Memory B cell (primary cell): ENCODE data around the gene THADA.
"Not testable (repeated sequence)": the region's sequence is repeated elsewhere in the genome, so short reads cannot be mapped to it uniquely, and the experiment has no call there.

Experiments used
- ATAC-seq: fragments of 150-1000 bp; cut with Tn5 transposase; 2 replicates; pipeline ENCODE4 v1.10.0; 2021; ENCODE audit warnings: low read depth, mild to moderate bottlenecking, moderate library complexity
- DNase-seq, 2 donors: peaks; one replicate each; pipeline ENCODE4 v3.0.0; 2022; ENCODE audit warnings: low spot score in 2 of 2
- H3K27ac Mint-ChIP-seq: one replicate; pipeline ENCODE4 v1.8.0; 2022; ENCODE audit warnings: mild to moderate bottlenecking, moderate library complexity, mixed read lengths
- H3K27me3 Mint-ChIP-seq: one replicate; pipeline ENCODE4 v1.8.0; 2022; ENCODE audit warnings: mixed read lengths
- H3K36me3 Mint-ChIP-seq: one replicate; pipeline ENCODE4 v1.8.0; 2022; ENCODE audit warnings: mild to moderate bottlenecking, mixed read lengths
- H3K4me1 Mint-ChIP-seq: one replicate; pipeline ENCODE4 v1.8.0; 2022; ENCODE audit warnings: mixed read lengths
- H3K4me3 Mint-ChIP-seq: one replicate; pipeline ENCODE4 v1.8.0; 2022; ENCODE audit warnings: mild to moderate bottlenecking, moderate library complexity, mixed read lengths
- H3K9me3 Mint-ChIP-seq: one replicate; pipeline ENCODE4 v1.8.0; 2022; ENCODE audit warnings: mixed read lengths

Gene THADA

GRCh38 chr2:43452318-43452731, 143.5 kb downstream of the THADA start:
- DNase-seq = no peak
- Mint-ChIP-seq H3K4me1 (peaks cover 4% of the 10 kb centered on the region), H3K27ac (no peak overlapping the region), H3K4me3 (no peak overlapping the region), H3K36me3 (peaks cover 31% of the 10 kb centered on the region), H3K9me3 (peaks cover 3% of the 10 kb centered on the region), H3K27me3 (no peaks in the 10 kb centered on the region)
- ATAC-seq = no peak

- Mint-ChIP-seq H3K27me3 (no peaks in the 10 kb centered on the region), H3K4me3 (no peak overlapping the region), H3K9me3 (peaks cover 3% of the 10 kb centered on the region), H3K36me3 (peaks cover 38% of the 10 kb centered on the region), H3K27ac (no peak overlapping the region), H3K4me1 (peaks cover 5% of the 10 kb centered on the region)
- no peak for DNase-seq
- ATAC-seq = no peak
Observed at GRCh38 chr2:43450617-43451016, 145.2 kb downstream of the THADA start.

GRCh38 chr2:43448822-43449110, 147.1 kb downstream of the THADA start:
- Mint-ChIP-seq H3K27me3 (no peaks in the 10 kb centered on the region), H3K4me3 (no peak overlapping the region), H3K27ac (no peak overlapping the region), H3K9me3 (peaks cover 3% of the 10 kb centered on the region), H3K36me3 (peaks cover 36% of the 10 kb centered on the region), H3K4me1 (peaks cover 2% of the 10 kb centered on the region)
- DNase-seq (no peak), ATAC-seq (no peak)

DNA sequence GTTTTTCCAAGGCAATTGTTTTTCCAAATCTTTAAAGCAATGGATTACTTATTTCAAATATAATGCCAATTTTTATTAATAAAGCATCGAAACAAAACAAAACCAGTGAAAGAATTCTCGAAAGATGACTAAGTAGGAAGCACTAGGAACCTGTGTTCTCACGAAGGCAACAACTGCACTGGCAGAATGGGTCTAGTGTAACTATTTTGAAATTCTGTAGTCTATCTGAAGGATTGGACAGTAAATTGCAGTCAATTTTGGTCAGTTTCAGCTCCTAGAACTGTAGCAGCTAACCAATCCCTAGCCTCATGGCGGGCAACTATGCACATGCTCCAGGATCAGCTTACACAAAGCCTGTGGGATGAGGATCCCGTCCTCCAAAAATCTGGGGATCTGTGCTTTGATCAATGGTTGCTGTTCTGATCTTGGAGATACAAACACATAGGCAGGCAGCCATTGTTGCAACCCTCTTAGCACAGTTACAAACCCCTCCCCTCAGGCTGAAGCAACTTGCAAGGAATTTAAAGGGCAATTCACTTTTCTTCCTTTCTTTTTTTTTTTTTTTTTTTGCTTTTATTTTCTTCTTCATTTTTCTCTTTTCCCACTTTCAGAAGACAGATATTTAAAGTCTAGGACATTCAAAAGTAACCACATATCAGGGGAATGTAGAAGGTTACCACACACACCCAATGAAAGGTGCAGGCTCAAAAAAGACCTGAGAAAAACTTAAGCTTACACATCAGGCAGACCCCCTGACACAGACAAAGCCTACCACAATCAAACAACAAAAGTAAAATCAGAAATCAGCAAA, 147.6 kb downstream of the THADA start:
- Mint-ChIP-seq H3K9me3 (peaks cover 3% of the 10 kb centered on the region), H3K36me3 (peaks cover 36% of the 10 kb centered on the region), H3K27ac (no peak overlapping the region), H3K4me1 (peaks cover 2% of the 10 kb centered on the region), H3K4me3 (no peak overlapping the region), H3K27me3 (no peaks in the 10 kb centered on the region)
- ATAC-seq (no peak), DNase-seq (no peak)

GRCh38 chr2:43446755-43447154, 149.1 kb downstream of the THADA start:
- H3K36me3 Mint-ChIP-seq = peaks cover 40% of the 10 kb centered on the region
- not testable (repeated sequence) for ATAC-seq, H3K4me3 Mint-ChIP-seq, DNase-seq, H3K27me3 Mint-ChIP-seq, H3K9me3 Mint-ChIP-seq, H3K4me1 Mint-ChIP-seq, H3K27ac Mint-ChIP-seq

- peaks cover 2% of the 10 kb centered on the region for H3K4me1 Mint-ChIP-seq
- DNase-seq (no peak), ATAC-seq (no peak)
- H3K27ac Mint-ChIP-seq = no peak overlapping the region
- no peak overlapping the region for H3K4me3 Mint-ChIP-seq
- peaks cover 1% of the 10 kb centered on the region for H3K9me3 Mint-ChIP-seq
- H3K27me3 Mint-ChIP-seq = no peaks in the 10 kb centered on the region
- peaks cover 36% of the 10 kb centered on the region for H3K36me3 Mint-ChIP-seq
Observed at GRCh38 chr2:43445781-43446180, 150.1 kb downstream of the THADA start.

DNA sequence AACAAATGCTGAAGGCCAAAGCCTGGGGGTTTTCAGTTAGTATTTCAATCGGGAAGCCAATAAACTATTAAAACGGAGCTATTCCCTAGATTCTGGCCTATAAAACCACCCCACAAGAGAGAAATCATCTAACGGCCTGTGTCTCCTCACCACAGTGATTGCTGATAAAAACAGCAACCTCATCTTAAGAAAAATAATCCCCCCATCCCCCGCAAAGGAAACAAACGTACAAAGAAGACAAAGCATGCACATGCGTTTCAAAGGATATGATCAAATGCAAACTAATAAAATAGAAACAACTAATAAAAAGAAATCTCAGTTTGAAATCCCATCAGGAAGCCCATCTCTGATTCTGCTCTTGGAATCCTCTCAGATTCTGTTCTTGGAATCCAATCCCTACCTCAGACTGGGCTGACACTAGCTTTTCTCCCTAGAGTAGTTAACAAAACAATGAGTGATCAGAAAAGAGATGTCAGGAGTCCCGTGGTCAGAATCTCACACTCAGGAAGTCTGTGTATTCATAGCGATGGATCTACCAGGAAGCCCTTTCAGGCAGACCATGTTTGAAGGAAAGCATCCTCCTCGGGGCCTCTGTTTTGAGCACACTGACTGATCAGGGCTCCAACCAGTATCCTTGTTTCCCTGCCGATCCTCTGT, 150.7 kb downstream of the THADA start:
- no peak overlapping the region for H3K4me3 Mint-ChIP-seq
- H3K9me3 Mint-ChIP-seq = no peaks in the 10 kb centered on the region
- ATAC-seq = no peak
- H3K4me1 Mint-ChIP-seq = peaks cover 2% of the 10 kb centered on the region
- H3K27ac Mint-ChIP-seq = no peak overlapping the region
- DNase-seq = no peak
- peaks cover 33% of the 10 kb centered on the region for H3K36me3 Mint-ChIP-seq
- H3K27me3 Mint-ChIP-seq = no peaks in the 10 kb centered on the region

DNA sequence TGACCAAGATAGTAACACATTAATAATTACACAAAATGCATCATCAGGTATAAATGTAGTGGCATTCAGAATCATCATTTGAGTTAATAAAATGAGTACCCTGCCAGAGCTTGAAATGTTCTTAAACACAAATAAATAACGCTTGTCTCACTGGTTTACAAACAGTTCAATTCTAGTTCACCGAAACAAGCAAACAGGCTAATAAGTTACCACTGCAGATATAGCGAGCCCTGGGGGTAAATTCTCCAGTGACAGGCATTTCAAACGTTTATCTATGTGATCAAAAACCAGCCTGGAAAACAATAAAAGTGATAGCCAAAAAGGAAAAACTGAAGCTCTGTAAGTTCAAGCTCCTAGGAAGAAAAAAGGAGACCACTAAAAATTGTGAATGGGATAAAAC, 152.6 kb downstream of the THADA start:
- ATAC-seq (no peak), DNase-seq (no peak)
- Mint-ChIP-seq H3K27me3 (no peaks in the 10 kb centered on the region), H3K36me3 (peaks cover 24% of the 10 kb centered on the region), H3K4me1 (peaks cover 2% of the 10 kb centered on the region), H3K9me3 (no peaks in the 10 kb centered on the region), H3K4me3 (no peak overlapping the region), H3K27ac (no peak overlapping the region)

DNA sequence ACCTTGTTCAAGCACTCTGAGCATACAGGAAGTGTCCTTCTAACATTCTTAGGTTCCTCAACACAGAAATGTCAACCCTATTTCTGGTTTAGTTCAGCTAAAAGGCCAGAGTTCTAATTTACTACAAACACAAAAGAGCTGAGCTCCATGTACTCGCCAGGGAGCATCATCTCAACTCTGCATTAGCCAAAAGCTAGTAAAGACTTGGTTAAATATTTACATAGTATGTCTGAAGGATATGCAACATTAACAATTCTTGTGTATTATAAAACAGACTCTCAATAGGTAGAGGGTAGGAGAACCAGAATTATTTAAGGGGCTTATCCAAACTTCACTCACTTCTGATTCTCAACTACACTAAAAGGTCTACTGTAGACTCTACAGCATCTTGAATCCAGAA, 154.6 kb downstream of the THADA start:
- Mint-ChIP-seq H3K27me3 (no peaks in the 10 kb centered on the region), H3K4me3 (no peak overlapping the region), H3K9me3 (no peaks in the 10 kb centered on the region), H3K4me1 (peaks cover 2% of the 10 kb centered on the region), H3K27ac (no peak overlapping the region), H3K36me3 (peaks cover 19% of the 10 kb centered on the region)
- DNase-seq (no peak), ATAC-seq (no peak)

DNA sequence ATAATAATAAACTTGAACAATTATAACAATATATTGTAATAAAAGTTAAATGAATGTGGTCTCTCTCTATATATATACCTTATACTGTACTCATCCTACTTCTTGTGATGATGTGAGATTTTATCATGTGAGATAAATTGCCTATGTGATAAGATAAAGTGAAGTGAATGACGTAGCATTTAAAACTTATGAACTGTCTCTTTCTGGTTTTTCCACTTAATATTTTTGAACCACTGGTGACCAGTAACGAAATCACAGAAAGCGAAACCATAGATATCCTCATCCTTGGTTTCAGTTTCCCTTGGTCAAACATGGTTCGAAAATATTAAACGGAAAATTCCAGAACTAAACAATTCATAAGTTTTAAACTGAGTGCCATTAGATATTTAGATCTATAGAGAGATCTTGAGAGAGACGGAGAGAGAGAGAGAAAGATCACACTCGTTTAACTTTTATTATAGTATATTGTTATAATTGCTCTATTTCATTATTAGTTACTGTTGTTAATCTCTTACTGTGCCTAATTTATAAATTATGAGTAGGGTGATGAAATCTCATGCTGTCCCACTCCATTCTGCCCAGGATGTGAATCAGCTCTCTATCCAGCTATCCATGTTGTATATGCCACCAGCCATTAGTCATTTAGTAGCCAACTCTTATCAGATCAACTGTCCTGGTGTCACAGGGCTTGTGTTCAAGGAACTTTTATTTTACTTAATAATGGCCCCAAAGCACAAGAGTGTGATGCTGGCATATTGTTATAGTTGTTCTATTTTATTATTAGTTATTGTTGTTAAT, 156.8 kb downstream of the THADA start:
- H3K4me3 Mint-ChIP-seq = no peak overlapping the region
- H3K27me3 Mint-ChIP-seq = no peaks in the 10 kb centered on the region
- no peaks in the 10 kb centered on the region for H3K9me3 Mint-ChIP-seq
- H3K36me3 Mint-ChIP-seq = peaks cover 13% of the 10 kb centered on the region
- no peak overlapping the region for H3K27ac Mint-ChIP-seq
- H3K4me1 Mint-ChIP-seq = peaks cover 2% of the 10 kb centered on the region
- no peak for ATAC-seq
- no peak for DNase-seq

DNA sequence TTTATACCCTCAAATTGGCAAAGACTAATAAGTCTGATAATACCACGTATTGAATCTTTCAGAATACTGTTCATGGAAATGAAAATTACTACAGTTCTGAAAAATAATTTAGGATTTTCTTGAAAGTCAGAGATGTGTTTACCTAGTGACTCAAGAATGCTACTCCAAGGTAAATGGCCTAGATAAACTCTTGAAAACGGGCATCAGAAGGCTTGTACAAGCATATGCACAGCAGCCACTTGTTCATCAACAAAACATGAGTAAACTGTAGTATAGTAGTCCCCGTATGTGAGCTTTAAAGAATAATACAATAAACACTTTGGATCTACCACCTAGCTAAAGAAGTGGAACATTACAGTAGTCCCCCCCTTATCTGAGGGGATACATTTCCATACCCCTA, 157.5 kb downstream of the THADA start:
- Mint-ChIP-seq H3K9me3 (no peaks in the 10 kb centered on the region), H3K27me3 (no peaks in the 10 kb centered on the region), H3K36me3 (peaks cover 14% of the 10 kb centered on the region), H3K27ac (no peak overlapping the region), H3K4me3 (no peak overlapping the region), H3K4me1 (peaks cover 2% of the 10 kb centered on the region)
- DNase-seq (no peak), ATAC-seq (no peak)

GRCh38 chr2:43437363-43437762, 158.5 kb downstream of the THADA start:
- H3K36me3 Mint-ChIP-seq = peaks cover 11% of the 10 kb centered on the region
- peak overlapping the region; percentile 83 for H3K27ac Mint-ChIP-seq
- no peak for ATAC-seq
- peaks cover 2% of the 10 kb centered on the region for H3K4me1 Mint-ChIP-seq
- peaks cover 1% of the 10 kb centered on the region for H3K9me3 Mint-ChIP-seq
- H3K27me3 Mint-ChIP-seq = no peaks in the 10 kb centered on the region
- no peak for DNase-seq
- no peak overlapping the region for H3K4me3 Mint-ChIP-seq

DNA sequence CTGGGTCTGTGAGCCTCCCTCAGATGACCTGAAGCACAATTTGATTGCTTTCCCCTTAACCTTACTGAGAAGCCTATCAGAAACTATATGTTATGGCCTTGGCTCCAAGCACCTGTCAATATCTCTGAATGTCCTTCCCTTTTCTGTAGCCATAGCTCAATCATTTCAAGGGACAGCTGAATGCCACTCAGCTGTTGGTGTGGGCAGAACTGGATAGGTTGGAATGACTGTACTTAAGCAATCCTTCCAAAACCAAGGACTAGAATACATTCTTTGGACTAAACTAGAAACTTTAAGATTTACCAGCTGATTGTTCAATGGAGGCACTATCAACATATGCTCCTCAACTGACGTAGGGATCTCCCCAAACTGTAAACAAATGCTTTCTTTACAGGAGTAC, 159.4 kb downstream of the THADA start:
- DNase-seq = no peak
- no peak for ATAC-seq
- no peak overlapping the region for H3K27ac Mint-ChIP-seq
- no peak overlapping the region for H3K4me3 Mint-ChIP-seq
- H3K36me3 Mint-ChIP-seq = peaks cover 6% of the 10 kb centered on the region
- peaks cover 2% of the 10 kb centered on the region for H3K4me1 Mint-ChIP-seq
- no peaks in the 10 kb centered on the region for H3K27me3 Mint-ChIP-seq
- peaks cover 1% of the 10 kb centered on the region for H3K9me3 Mint-ChIP-seq

DNA sequence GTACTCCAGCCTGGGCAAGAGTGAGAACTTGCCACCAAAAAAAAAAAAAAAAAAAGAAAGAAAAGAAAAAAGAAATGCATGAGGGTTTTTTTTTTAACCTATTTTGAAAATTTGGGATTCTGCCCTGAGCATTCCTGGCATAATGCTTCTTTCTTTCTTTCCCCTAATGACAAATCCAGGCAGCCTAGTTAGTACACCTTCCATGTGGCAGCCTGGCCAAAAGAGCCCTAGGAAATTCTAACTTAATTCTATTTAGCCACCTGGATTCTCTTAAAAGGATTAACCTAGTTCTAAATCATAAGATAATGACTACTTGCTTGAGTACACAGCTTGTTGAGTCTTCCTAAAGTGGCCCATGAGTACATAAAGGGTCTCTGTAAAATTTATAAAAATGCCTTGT, 160.1 kb downstream of the THADA start:
- H3K4me3 Mint-ChIP-seq = no peak overlapping the region
- no peak for ATAC-seq
- H3K4me1 Mint-ChIP-seq = peaks cover 2% of the 10 kb centered on the region
- peaks cover 1% of the 10 kb centered on the region for H3K9me3 Mint-ChIP-seq
- H3K36me3 Mint-ChIP-seq = peaks cover 9% of the 10 kb centered on the region
- DNase-seq = no peak
- no peak overlapping the region for H3K27ac Mint-ChIP-seq
- H3K27me3 Mint-ChIP-seq = no peaks in the 10 kb centered on the region
